Measurements from ENCODE around the gene TPST2.

- TF ChIP-seq CTCF (IDR thresholded peaks at IDR 0.05): no peak
- no peak for TF ChIP-seq POLR2A (IDR thresholded peaks at IDR 0.05)
Observed at GRCh38 chr22:26589367-26589844, 526 bp downstream of the TPST2 start.

All from adrenal gland (tissue), 5 donors.